Stimulated activated CD8-positive, alpha-beta memory T cell treated with anti-CD3 and anti-CD28 coated beads, Interleukin-2, amount 100 ng/mL, for 48 hours (primary cell): ENCODE data around the gene PTPRN2.
"Not testable (repeated sequence)": the region's sequence is repeated elsewhere in the genome, so short reads cannot be mapped to it uniquely, and the experiment has no call there.

Source experiments
- DNase-seq, 2 donors: peaks; one replicate each; pipeline ENCODE4 v3.0.0-alpha.2; 2020; ENCODE audit warnings: low read depth in 2 of 2

Gene PTPRN2

GRCh38 chr7:158053183-158053915, 534.3 kb downstream of the PTPRN2 start:
- no peak for DNase-seq

GRCh38 chr7:158052381-158053060, 535.1 kb downstream of the PTPRN2 start:
- no peak for DNase-seq

GRCh38 chr7:158051776-158052175, 535.8 kb downstream of the PTPRN2 start:
- no peak for DNase-seq

GRCh38 chr7:158050978-158051651, 536.5 kb downstream of the PTPRN2 start:
- no peak for DNase-seq

- DNase-seq, result no peak
These were observed 537.1 kb downstream of the PTPRN2 start for GRCh38 chr7:158050441-158050977.

GRCh38 chr7:158049271-158049670, 538.4 kb downstream of the PTPRN2 start:
- DNase-seq, result no peak

GRCh38 chr7:158048569-158048968, 539.1 kb downstream of the PTPRN2 start:
- DNase-seq, result no peak

- DNase-seq, result no peak
These were observed 540.1 kb downstream of the PTPRN2 start for GRCh38 chr7:158047391-158048059.

GRCh38 chr7:158046246-158046645, 541.4 kb downstream of the PTPRN2 start:
- not testable (repeated sequence) for DNase-seq

GRCh38 chr7:158044482-158044823, 543.2 kb downstream of the PTPRN2 start:
- no peak for DNase-seq

GRCh38 chr7:158043551-158044481, 543.8 kb downstream of the PTPRN2 start:
- DNase-seq, result no peak

GRCh38 chr7:158042156-158042880, 545.3 kb downstream of the PTPRN2 start:
- DNase-seq, result no peak

- DNase-seq, result no peak
These were observed 547.4 kb downstream of the PTPRN2 start for GRCh38 chr7:158040199-158040598.

- no peak for DNase-seq
These were observed 548.4 kb downstream of the PTPRN2 start for GRCh38 chr7:158039270-158039669.

GRCh38 chr7:158037211-158037610, 550.4 kb downstream of the PTPRN2 start:
- no peak for DNase-seq

- DNase-seq, result no peak
These were observed 552.3 kb downstream of the PTPRN2 start for GRCh38 chr7:158035343-158035742.

GRCh38 chr7:158034571-158034970, 553.1 kb downstream of the PTPRN2 start:
- DNase-seq, result no peak

- not testable (repeated sequence) for DNase-seq
These were observed 553.7 kb downstream of the PTPRN2 start for GRCh38 chr7:158033925-158034324.

- DNase-seq, result no peak
These were observed 554.4 kb downstream of the PTPRN2 start for GRCh38 chr7:158033196-158033595.

GRCh38 chr7:158032561-158033115, 555.0 kb downstream of the PTPRN2 start:
- no peak for DNase-seq
